SK-N-SH (cell line): ENCODE measurements around the gene KRT33A. TPM values are rescaled to one million over a fixed set of nuclear protein-coding genes. Genes with fewer than 3 reads are reported as not detected.

ENCODE experiments used
- CTCF ChIA-PET: fragments of 300-600, 350-600 bp; formaldehyde crosslinking; extraction: SDS; loops from one replicate; lab custom pipeline; 2021; lab: Yijun Ruan, JAX
- POLR2A ChIA-PET: fragments of 350-600 bp; sonication (Branson Sonifier 250); formaldehyde crosslinking; extraction: SDS; loops from one replicate; lab custom pipeline; 2020; ENCODE audit warnings: antibody characterized with exemption, inconsistent platforms; lab: Yijun Ruan, JAX
- DNase-seq: peaks from one replicate; pipeline ENCODE4 v3.0.0; 2012
- H2AFZ ChIP-seq: fragments of 200-600 bp; sonication (generic); 2 replicates; pipeline ENCODE4 v1.8.1; 2016; ENCODE audit warnings: antibody characterized with exemption, mild to moderate bottlenecking, low read depth
- H3F3A ChIP-seq: fragments of 200-600 bp; sonication (generic); replicated peaks from 2 replicates; pipeline ENCODE3; 2016; ENCODE audit warnings: antibody characterized with exemption, mild to moderate bottlenecking; ENCODE audit not compliant: insufficient read depth
- H3K27ac ChIP-seq, 2 experiments: fragments of 200-500 bp in 1 of 2; fragments of 200-600 bp in 1 of 2; sonication (Bioruptor generic) in 1 of 2; sonication (generic), shearing (Covaris generic) in 1 of 2; 2 replicates each; pipeline versions ENCODE4 v1.5.1 to v1.6.1; 2014 to 2016; ENCODE audit warnings: low read depth in 2 of 2, inconsistent platforms in 1 of 2, low read length in 1 of 2, mild to moderate bottlenecking in 1 of 2, mixed read lengths in 1 of 2
- H3K27me3 ChIP-seq: fragments of 200-600 bp; sonication (generic), shearing (Covaris generic); 2 replicates; pipeline ENCODE4 v1.6.1; 2016; ENCODE audit warnings: mixed run types; ENCODE audit not compliant: insufficient read depth
- H3K36me3 ChIP-seq, 2 experiments: fragments of 200-500 bp in 1 of 2; fragments of 200-600 bp in 1 of 2; sonication (Bioruptor generic) in 1 of 2; sonication (generic) in 1 of 2; replicated peaks in 1 of 2; 2 replicates each; pipeline versions ENCODE3 to v1.5.1; 2014 to 2016; ENCODE audit warnings: low read length in 1 of 2, mild to moderate bottlenecking in 1 of 2; ENCODE audit not compliant: insufficient read depth in 2 of 2, control insufficient read depth in 1 of 2
- H3K4me1 ChIP-seq, 2 experiments: fragments of 200-500 bp in 1 of 2; fragments of 200-600 bp in 1 of 2; sonication (Bioruptor generic) in 1 of 2; sonication (generic), shearing (Covaris generic) in 1 of 2; 2 replicates each; pipeline versions ENCODE4 v1.5.1 to v1.6.1; 2014 to 2016; ENCODE audit warnings: low read depth in 1 of 2, low read length in 1 of 2, mixed run types in 1 of 2; ENCODE audit not compliant: insufficient read depth in 2 of 2, control insufficient read depth in 1 of 2
- H3K4me2 ChIP-seq: fragments of 200-600 bp; sonication (generic), shearing (Covaris generic); 2 replicates; pipeline ENCODE4 v1.6.1; 2017; ENCODE audit warnings: mixed run types
- H3K4me3 ChIP-seq, 2 experiments: fragments of 200-500 bp in 1 of 2; fragments of 200-600 bp in 1 of 2; sonication (Bioruptor generic) in 1 of 2; sonication (generic), shearing (Covaris generic) in 1 of 2; 2 replicates each; pipeline versions ENCODE4 v1.5.1 to v1.8.1; 2014 to 2016; ENCODE audit warnings: low read depth in 2 of 2, inconsistent platforms in 1 of 2, low read length in 1 of 2, mild to moderate bottlenecking in 1 of 2, mixed read lengths in 1 of 2, moderate library complexity in 1 of 2
- H3K79me2 ChIP-seq: fragments of 200-600 bp; sonication (generic); 2 replicates; pipeline ENCODE4 v1.8.1; 2017; ENCODE audit warnings: mild to moderate bottlenecking; ENCODE audit not compliant: insufficient read depth
- H3K9ac ChIP-seq: fragments of 200-600 bp; sonication (generic); 2 replicates; pipeline ENCODE4 v1.6.1; 2017; ENCODE audit warnings: mixed run types
- H3K9me2 ChIP-seq: fragments of 200-600 bp; sonication (generic); 2 replicates; pipeline ENCODE4 v1.6.1; 2017; ENCODE audit warnings: mixed run types
- H3K9me3 ChIP-seq: fragments of 200-600 bp; sonication (generic); 2 replicates; pipeline ENCODE4 v1.6.1; 2017; ENCODE audit warnings: mixed run types, mild to moderate bottlenecking, moderate library complexity
- H4K20me1 ChIP-seq: fragments of 200-600 bp; sonication (generic); 2 replicates; pipeline ENCODE4 v1.6.1; 2017; ENCODE audit warnings: mild to moderate bottlenecking, mixed run types; ENCODE audit not compliant: insufficient read depth
- CHD2 ChIP-seq: fragments of 150-350 bp; IDR thresholded peaks from 2 replicates; pipeline ENCODE4 v1.6.1; 2018; ENCODE audit warnings: low read length; ENCODE audit not compliant: partially characterized antibody
- ELF1 ChIP-seq: IDR thresholded peaks from 2 replicates; pipeline ENCODE4 v1.4.0; 2012
- EZH2phosphoT487 ChIP-seq: fragments of 200-600 bp; sonication (generic); IDR thresholded peaks from 2 replicates; pipeline ENCODE4 v1.6.1; 2017; ENCODE audit warnings: low read depth, mixed run types, mild to moderate bottlenecking, antibody characterized with exemption, moderate library complexity, borderline replicate concordance
- FOSL2 ChIP-seq: IDR thresholded peaks from 2 replicates; pipeline ENCODE4 v1.4.0; 2012; ENCODE audit warnings: low read depth, mild to moderate bottlenecking, moderate library complexity, borderline replicate concordance
- GABPA ChIP-seq: IDR thresholded peaks from 2 replicates; pipeline ENCODE4 v1.4.0; 2012; ENCODE audit warnings: low read depth, mild to moderate bottlenecking
- MAX ChIP-seq: IDR thresholded peaks from 2 replicates; pipeline ENCODE4 v1.4.0; 2012; ENCODE audit warnings: low read depth
- MEF2A ChIP-seq: IDR thresholded peaks from 2 replicates; pipeline ENCODE4 v1.4.0; 2012; ENCODE audit warnings: low read depth, borderline replicate concordance
- MXI1 ChIP-seq: IDR thresholded peaks from 2 replicates; pipeline ENCODE4 v1.6.1; 2012; ENCODE audit warnings: mild to moderate bottlenecking, low read depth, low read length, improper control_type of control experiment
- NFIC ChIP-seq: IDR thresholded peaks from 2 replicates; pipeline ENCODE4 v1.4.0; 2012; ENCODE audit warnings: borderline replicate concordance
- NRF1 ChIP-seq: IDR thresholded peaks from 2 replicates; pipeline ENCODE4 v1.6.1; 2012; ENCODE audit warnings: low read depth, mild to moderate bottlenecking, low read length
- RAD21 ChIP-seq: IDR thresholded peaks from 2 replicates; pipeline ENCODE4 v1.6.1; 2012; ENCODE audit warnings: mild to moderate bottlenecking, low read length
- SIN3A ChIP-seq: IDR thresholded peaks from 2 replicates; pipeline ENCODE4 v1.6.1; 2012; ENCODE audit warnings: low read depth, mild to moderate bottlenecking, low read length, moderate library complexity, borderline replicate concordance
- SMC3 ChIP-seq: IDR thresholded peaks from 2 replicates; pipeline ENCODE4 v1.6.1; 2012; ENCODE audit warnings: low read depth, low read length, improper control_type of control experiment
- TAF1 ChIP-seq: IDR thresholded peaks from 2 replicates; pipeline ENCODE4 v1.6.1; 2012; ENCODE audit warnings: low read depth, mild to moderate bottlenecking, low read length, moderate library complexity, borderline replicate concordance
- TEAD4 ChIP-seq: IDR thresholded peaks from 2 replicates; pipeline ENCODE4 v1.4.0; 2012; ENCODE audit warnings: mild to moderate bottlenecking, borderline replicate concordance; ENCODE audit not compliant: insufficient read depth
- WGBS: methylation state at CpG from one replicate; pipeline ENCODE4 v1.1.6; 2017; ENCODE audit warnings: low lambda C conversion rate; 5-methylcytosine and 5-hydroxymethylcytosine counted together
- polyA plus RNA-seq, 3 experiments: library from polyadenylated mRNA; depleted of rRNA; stranded (reverse); fragments of >200 nt; gene quantifications; 2 replicates each; pipeline ENCODE4 v1.2.3, GENCODE V29; 2012
- TF ChIP-seq, protein P1 (sequence below): IDR thresholded peaks from 2 replicates; pipeline ENCODE4 v1.4.0; 2012; ENCODE audit warnings: low read depth, borderline replicate concordance

Gene KRT33A
- polyA plus RNA-seq, 1 of the 3 experiments (the other 2 are of a cell fraction) = not detected

- TF ChIP-seq EZH2phosphoT487 (no peak), SMC3 (no peak), FOSL2 (no peak)
Observed at GRCh38 chr17:41340934-41341861, 9.4 kb downstream of the KRT33A start (continued).

DNA sequence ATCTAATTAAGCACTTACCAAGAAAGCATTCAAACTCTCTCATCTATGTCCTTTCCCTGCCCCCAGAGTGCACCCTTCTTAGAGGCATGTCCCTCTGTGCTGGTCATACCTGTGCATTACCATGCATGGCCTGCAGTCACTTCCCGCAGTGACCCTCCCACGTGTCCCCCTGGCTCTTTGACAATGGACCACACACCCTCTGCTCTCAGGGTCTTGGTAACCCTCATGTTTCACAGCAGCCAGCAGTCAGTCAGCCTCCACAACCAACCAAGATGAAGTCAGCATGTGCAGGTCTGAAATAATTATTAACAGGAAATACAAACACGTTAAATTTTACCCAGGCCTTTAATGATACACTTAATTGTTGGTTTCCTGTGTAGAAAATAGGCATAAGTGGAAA, 10.1 kb downstream of the KRT33A start:
- Histone ChIP-seq H3K9me2 (no peaks in the 10 kb centered on the region), H3K9me3 (peaks cover 6% of the 10 kb centered on the region; the same call in 1 of the 2 replicates), H3K27me3 (no peaks in the 10 kb centered on the region), H4K20me1 (no peaks in the 10 kb centered on the region), H3K4me1 (no peaks in the 10 kb centered on the region), H3K36me3 (no peaks in the 10 kb centered on the region), H2AFZ (no peak overlapping the region), H3K79me2 (no peaks in the 10 kb centered on the region), H3K4me2 (no peak overlapping the region), H3K4me3 (no peak overlapping the region), H3K27ac (no peak overlapping the region), H3F3A (no peaks in the 10 kb centered on the region), H3K9ac (no peak overlapping the region)
- ChIA-PET CTCF (interaction anchor here (1.7 kb wide), 2 partner anchors 18 to 208 kb away, joined by 5 to 10 read pairs; no protein-coding TSS in a partner anchor), POLR2A (no interaction called here)
- WGBS = 23% methylated on average over 3 of the region's 3 CpGs
- TF ChIP-seq, protein P1, sequence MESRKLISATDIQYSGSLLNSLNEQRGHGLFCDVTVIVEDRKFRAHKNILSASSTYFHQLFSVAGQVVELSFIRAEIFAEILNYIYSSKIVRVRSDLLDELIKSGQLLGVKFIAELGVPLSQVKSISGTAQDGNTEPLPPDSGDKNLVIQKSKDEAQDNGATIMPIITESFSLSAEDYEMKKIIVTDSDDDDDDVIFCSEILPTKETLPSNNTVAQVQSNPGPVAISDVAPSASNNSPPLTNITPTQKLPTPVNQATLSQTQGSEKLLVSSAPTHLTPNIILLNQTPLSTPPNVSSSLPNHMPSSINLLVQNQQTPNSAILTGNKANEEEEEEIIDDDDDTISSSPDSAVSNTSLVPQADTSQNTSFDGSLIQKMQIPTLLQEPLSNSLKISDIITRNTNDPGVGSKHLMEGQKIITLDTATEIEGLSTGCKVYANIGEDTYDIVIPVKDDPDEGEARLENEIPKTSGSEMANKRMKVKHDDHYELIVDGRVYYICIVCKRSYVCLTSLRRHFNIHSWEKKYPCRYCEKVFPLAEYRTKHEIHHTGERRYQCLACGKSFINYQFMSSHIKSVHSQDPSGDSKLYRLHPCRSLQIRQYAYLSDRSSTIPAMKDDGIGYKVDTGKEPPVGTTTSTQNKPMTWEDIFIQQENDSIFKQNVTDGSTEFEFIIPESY = no peak
- TF ChIP-seq NRF1 (no peak), ELF1 (no peak), NFIC (no peak), TEAD4 (no peak), CHD2 (no peak), MXI1 (no peak), MEF2A (no peak), TAF1 (no peak), SIN3A (no peak), EZH2phosphoT487 (no peak), RAD21 (no peak), MAX (no peak), GABPA (no peak)
- no peak for DNase-seq
